Astrocyte (in vitro differentiated cells and primary cell): ENCODE data around the gene CRNKL1.

ENCODE experiments used
- CTCF ChIP-seq: IDR thresholded peaks from 2 replicates; pipeline ENCODE4 v1.5.1; 2011; ENCODE audit warnings: low read depth, mild to moderate bottlenecking, inconsistent platforms, low read length, moderate library complexity; ENCODE audit not compliant: insufficient read depth
- EZH2 ChIP-seq: IDR thresholded peaks from 2 replicates; pipeline ENCODE4 v1.6.1; 2012; ENCODE audit warnings: mild to moderate bottlenecking, low read length, inconsistent platforms; ENCODE audit not compliant: insufficient read depth

- TF ChIP-seq CTCF, result no peak
- TF ChIP-seq EZH2, result no peak
These were observed 13.7 kb downstream of the CRNKL1 start for GRCh38 chr20:20038586-20038985.
